ENCODE measurements around the gene RFPL2. TPM values are rescaled to one million over a fixed set of nuclear protein-coding genes. Genes with fewer than 3 reads are reported as not detected.

Gene RFPL2
- total RNA-seq, 2 experiments from 2014 or later = 0.16 to 0.41 TPM

- CTCF ChIA-PET = no interaction called here
- ATAC-seq = no peak
- H3K9me3 Mint-ChIP-seq (ENCODE audit: low read depth) = no peaks in the 10 kb centered on the region
- H3K4me1 Mint-ChIP-seq = no peaks in the 10 kb centered on the region
- no peaks in the 10 kb centered on the region for H3K36me3 Mint-ChIP-seq
- DNase-seq = no peak
- H3K4me3 Mint-ChIP-seq = no peak overlapping the region
- H3K27me3 Mint-ChIP-seq = peaks cover 44% of the 10 kb centered on the region
- H3K27ac Mint-ChIP-seq = no peak overlapping the region
Observed at GRCh38 chr22:32219026-32219425, 14.2 kb upstream of the RFPL2 start.

GRCh38 chr22:32218470-32218869 is 13.6 kb upstream of the RFPL2 start:
- H3K4me3 Mint-ChIP-seq = no peak overlapping the region
- H3K9me3 Mint-ChIP-seq (ENCODE audit: low read depth) = no peaks in the 10 kb centered on the region
- CTCF ChIA-PET = no interaction called here
- no peaks in the 10 kb centered on the region for H3K4me1 Mint-ChIP-seq
- no peaks in the 10 kb centered on the region for H3K36me3 Mint-ChIP-seq
- ATAC-seq = no peak
- H3K27me3 Mint-ChIP-seq = peaks cover 41% of the 10 kb centered on the region
- no peak overlapping the region for H3K27ac Mint-ChIP-seq
- DNase-seq = no peak

GRCh38 chr22:32217465-32217864 is 12.6 kb upstream of the RFPL2 start:
- Mint-ChIP-seq H3K36me3 (no peaks in the 10 kb centered on the region), H3K27me3 (peaks cover 39% of the 10 kb centered on the region), H3K4me1 (no peaks in the 10 kb centered on the region), H3K9me3 (ENCODE audit: low read depth) (no peaks in the 10 kb centered on the region), H3K4me3 (no peak overlapping the region), H3K27ac (no peak overlapping the region)
- CTCF ChIA-PET = interaction anchor here (0.7 kb wide), 1 partner anchor 13 kb away, joined by 4 read pairs; the partner anchor contains the start of gene RFPL2
- DNase-seq (no peak), ATAC-seq (no peak)

GRCh38 chr22:32216911-32217310 is 12.0 kb upstream of the RFPL2 start:
- Mint-ChIP-seq H3K27ac (no peak overlapping the region), H3K36me3 (no peaks in the 10 kb centered on the region), H3K4me1 (no peaks in the 10 kb centered on the region), H3K27me3 (peaks cover 36% of the 10 kb centered on the region), H3K4me3 (no peak overlapping the region), H3K9me3 (ENCODE audit: low read depth) (no peaks in the 10 kb centered on the region)
- CTCF ChIA-PET = no interaction called here
- no peak for DNase-seq
- ATAC-seq = no peak

- H3K27ac Mint-ChIP-seq = no peak overlapping the region
- H3K27me3 Mint-ChIP-seq = peaks cover 16% of the 10 kb centered on the region
- DNase-seq (no peak), ATAC-seq (no peak)
- no peak overlapping the region for H3K4me3 Mint-ChIP-seq
- no peaks in the 10 kb centered on the region for H3K9me3 Mint-ChIP-seq (ENCODE audit: low read depth)
- no peaks in the 10 kb centered on the region for H3K36me3 Mint-ChIP-seq
- H3K4me1 Mint-ChIP-seq = peaks cover 11% of the 10 kb centered on the region
- CTCF ChIA-PET = interaction anchor here (0.9 to 2.6 kb wide), 4 partner anchors 9 to 263 kb away, joined by 3 to 9 read pairs (median 3); no protein-coding TSS in a partner anchor
Observed at GRCh38 chr22:32211011-32211410, 6.1 kb upstream of the RFPL2 start.

- no peak for DNase-seq
- H3K9me3 Mint-ChIP-seq (ENCODE audit: low read depth) = no peaks in the 10 kb centered on the region
- H3K4me1 Mint-ChIP-seq = peaks cover 28% of the 10 kb centered on the region
- H3K4me3 Mint-ChIP-seq = no peak overlapping the region
- CTCF ChIA-PET = no interaction called here
- no peaks in the 10 kb centered on the region for H3K36me3 Mint-ChIP-seq
- ATAC-seq = no peak
- peaks cover 20% of the 10 kb centered on the region for H3K27me3 Mint-ChIP-seq
- H3K27ac Mint-ChIP-seq = no peak overlapping the region
Observed at GRCh38 chr22:32208681-32209080, 3.8 kb upstream of the RFPL2 start.

- ATAC-seq (no peak), DNase-seq (no peak)
- peaks cover 35% of the 10 kb centered on the region for H3K4me1 Mint-ChIP-seq
- H3K27me3 Mint-ChIP-seq = peaks cover 26% of the 10 kb centered on the region
- H3K4me3 Mint-ChIP-seq = no peak overlapping the region
- no peaks in the 10 kb centered on the region for H3K9me3 Mint-ChIP-seq (ENCODE audit: low read depth)
- no peaks in the 10 kb centered on the region for H3K36me3 Mint-ChIP-seq
- no peak overlapping the region for H3K27ac Mint-ChIP-seq
- CTCF ChIA-PET = interaction anchor here (0.9 kb wide), 1 partner anchor 204 kb away, joined by 3 read pairs; the partner anchor contains the start of gene RTCB
Observed at GRCh38 chr22:32207971-32208480, 3.2 kb upstream of the RFPL2 start.

- CTCF ChIA-PET = interaction anchor here (0.7 to 0.9 kb wide), 2 partner anchors 174 to 205 kb away, joined by 3 to 4 read pairs; partner anchors contain the start of gene RTCB
- Mint-ChIP-seq H3K9me3 (ENCODE audit: low read depth) (no peaks in the 10 kb centered on the region), H3K36me3 (no peaks in the 10 kb centered on the region), H3K4me3 (no peak overlapping the region), H3K27ac (peak overlapping the region; percentile 40), H3K27me3 (peaks cover 28% of the 10 kb centered on the region), H3K4me1 (peaks cover 45% of the 10 kb centered on the region)
- ATAC-seq = peak; percentile 52
- DNase-seq = peak; percentile 69
Observed at GRCh38 chr22:32206774-32207758, 2.2 kb upstream of the RFPL2 start.

GRCh38 chr22:32205974-32206773 is 1.3 kb upstream of the RFPL2 start:
- H3K36me3 Mint-ChIP-seq = no peaks in the 10 kb centered on the region
- peak overlapping the region; percentile 49 for H3K27ac Mint-ChIP-seq
- ATAC-seq (no peak), DNase-seq (peak; percentile 58)
- H3K9me3 Mint-ChIP-seq (ENCODE audit: low read depth) = no peaks in the 10 kb centered on the region
- peaks cover 49% of the 10 kb centered on the region for H3K4me1 Mint-ChIP-seq
- peaks cover 28% of the 10 kb centered on the region for H3K27me3 Mint-ChIP-seq
- CTCF ChIA-PET = no interaction called here
- no peak overlapping the region for H3K4me3 Mint-ChIP-seq

GRCh38 chr22:32204040-32204855 is 625 bp downstream of the RFPL2 start:
- Mint-ChIP-seq H3K36me3 (no peaks in the 10 kb centered on the region), H3K27me3 (peaks cover 20% of the 10 kb centered on the region), H3K27ac (peak overlapping the region; percentile 45), H3K4me3 (peak overlapping the region; percentile 57), H3K4me1 (peaks cover 58% of the 10 kb centered on the region), H3K9me3 (ENCODE audit: low read depth) (no peaks in the 10 kb centered on the region)
- DNase-seq (no peak), ATAC-seq (peak; percentile 13)
- CTCF ChIA-PET = interaction anchor here (1.1 kb wide), 1 partner anchor 13 kb away, joined by 4 read pairs; no protein-coding TSS in a partner anchor

GRCh38 chr22:32203181-32204039 is 1.5 kb downstream of the RFPL2 start:
- CTCF ChIA-PET = interaction anchor here (2.4 kb wide), 1 partner anchor 7 kb away, joined by 9 read pairs; no protein-coding TSS in a partner anchor
- peak overlapping the region; percentile 57 for H3K4me3 Mint-ChIP-seq
- H3K4me1 Mint-ChIP-seq = peaks cover 58% of the 10 kb centered on the region

More at GRCh38 chr22:32203181-32204039, 1.5 kb downstream of the RFPL2 start:
- ATAC-seq (no peak), DNase-seq (no peak)
- H3K27ac Mint-ChIP-seq = no peak overlapping the region
- peaks cover 20% of the 10 kb centered on the region for H3K27me3 Mint-ChIP-seq
- no peaks in the 10 kb centered on the region for H3K36me3 Mint-ChIP-seq
- no peaks in the 10 kb centered on the region for H3K9me3 Mint-ChIP-seq (ENCODE audit: low read depth)
